Measurements from ENCODE around the gene SLC25A29.

The SLC25A29 gene

DNA sequence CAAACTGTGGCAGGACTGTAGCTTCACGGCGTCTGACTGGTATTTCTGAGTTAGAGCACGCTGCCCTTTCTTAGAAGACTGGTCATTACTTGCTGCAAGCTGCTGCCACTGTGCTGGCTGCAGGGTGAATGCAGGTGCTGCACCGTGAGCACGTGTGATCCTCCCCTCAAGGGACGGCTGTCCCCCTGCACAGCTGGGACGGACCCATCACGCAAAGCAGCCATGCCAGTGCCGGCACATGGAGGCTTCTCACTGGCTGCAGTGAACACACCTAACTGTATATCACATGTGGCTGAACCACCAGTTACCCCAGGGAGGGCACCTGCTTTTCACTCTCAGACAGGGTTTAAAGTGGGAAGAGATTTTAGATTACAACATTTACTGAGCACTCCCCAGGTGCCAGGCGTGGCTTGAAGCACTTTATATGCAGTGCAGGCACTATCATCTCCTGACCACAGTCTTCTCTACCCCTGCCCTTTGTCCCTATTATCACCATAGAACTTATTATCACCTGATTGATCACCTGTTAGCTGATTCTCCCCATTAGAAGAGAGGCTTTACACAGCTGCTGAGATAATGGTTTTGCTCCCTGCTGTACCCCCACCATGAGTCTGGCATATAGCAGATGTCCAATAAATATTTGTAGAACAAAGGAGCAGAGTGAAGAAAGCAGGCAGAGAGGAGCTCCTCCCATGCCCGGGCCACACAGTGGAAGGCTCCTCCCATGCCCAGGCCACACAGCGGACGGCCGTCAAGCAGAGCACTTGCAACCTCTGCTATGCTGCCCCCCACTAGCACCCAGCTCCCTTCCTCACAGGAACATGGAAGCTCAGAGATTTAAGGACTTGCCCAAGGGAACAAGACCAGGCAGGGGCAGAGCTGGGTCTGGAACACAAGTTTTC, 42.8 kb upstream of the SLC25A29 start:
- no peak for TF ChIP-seq EZH2phosphoT487 (IDR thresholded peaks at IDR 0.05; ENCODE audit: borderline replicate concordance, low read length)
- TF ChIP-seq, protein P1, sequence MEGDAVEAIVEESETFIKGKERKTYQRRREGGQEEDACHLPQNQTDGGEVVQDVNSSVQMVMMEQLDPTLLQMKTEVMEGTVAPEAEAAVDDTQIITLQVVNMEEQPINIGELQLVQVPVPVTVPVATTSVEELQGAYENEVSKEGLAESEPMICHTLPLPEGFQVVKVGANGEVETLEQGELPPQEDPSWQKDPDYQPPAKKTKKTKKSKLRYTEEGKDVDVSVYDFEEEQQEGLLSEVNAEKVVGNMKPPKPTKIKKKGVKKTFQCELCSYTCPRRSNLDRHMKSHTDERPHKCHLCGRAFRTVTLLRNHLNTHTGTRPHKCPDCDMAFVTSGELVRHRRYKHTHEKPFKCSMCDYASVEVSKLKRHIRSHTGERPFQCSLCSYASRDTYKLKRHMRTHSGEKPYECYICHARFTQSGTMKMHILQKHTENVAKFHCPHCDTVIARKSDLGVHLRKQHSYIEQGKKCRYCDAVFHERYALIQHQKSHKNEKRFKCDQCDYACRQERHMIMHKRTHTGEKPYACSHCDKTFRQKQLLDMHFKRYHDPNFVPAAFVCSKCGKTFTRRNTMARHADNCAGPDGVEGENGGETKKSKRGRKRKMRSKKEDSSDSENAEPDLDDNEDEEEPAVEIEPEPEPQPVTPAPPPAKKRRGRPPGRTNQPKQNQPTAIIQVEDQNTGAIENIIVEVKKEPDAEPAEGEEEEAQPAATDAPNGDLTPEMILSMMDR (IDR thresholded peaks at IDR 0.05; ENCODE audit: low read depth, low read length, poor library complexity, severe bottlenecking) = no peak
- no peaks in the 10 kb centered on the region for H3K4me1 ChIP-seq (ENCODE audit: control insufficient read depth, low read length)
- no peaks in the 10 kb centered on the region for H3K79me2 ChIP-seq (ENCODE audit: control insufficient read depth, low read length)
- H3K4me3 ChIP-seq (ENCODE audit: low read length) = no peak overlapping the region
- H3K27ac ChIP-seq (ENCODE audit: low read depth, low read length) = no peak overlapping the region
- no peaks in the 10 kb centered on the region for H4K20me1 ChIP-seq (ENCODE audit: control insufficient read depth, insufficient read depth, low read depth, low read length)
- H3K27me3 ChIP-seq (ENCODE audit: control insufficient read depth, low read length) = no peaks in the 10 kb centered on the region
- H3K36me3 ChIP-seq (ENCODE audit: control insufficient read depth, low read length) = peaks cover 62% of the 10 kb centered on the region
- H3K4me2 ChIP-seq (ENCODE audit: low read length) = no peak overlapping the region
- no peaks in the 10 kb centered on the region for H3F3A ChIP-seq (ENCODE audit: control insufficient read depth, insufficient read depth)
- H3K9me2 ChIP-seq (replicated peaks; ENCODE audit: control insufficient read depth, low read length) = no peaks in the 10 kb centered on the region
- H3K9me3 ChIP-seq (ENCODE audit: control insufficient read depth, insufficient read depth, low read length) = no peaks in the 10 kb centered on the region

DNA sequence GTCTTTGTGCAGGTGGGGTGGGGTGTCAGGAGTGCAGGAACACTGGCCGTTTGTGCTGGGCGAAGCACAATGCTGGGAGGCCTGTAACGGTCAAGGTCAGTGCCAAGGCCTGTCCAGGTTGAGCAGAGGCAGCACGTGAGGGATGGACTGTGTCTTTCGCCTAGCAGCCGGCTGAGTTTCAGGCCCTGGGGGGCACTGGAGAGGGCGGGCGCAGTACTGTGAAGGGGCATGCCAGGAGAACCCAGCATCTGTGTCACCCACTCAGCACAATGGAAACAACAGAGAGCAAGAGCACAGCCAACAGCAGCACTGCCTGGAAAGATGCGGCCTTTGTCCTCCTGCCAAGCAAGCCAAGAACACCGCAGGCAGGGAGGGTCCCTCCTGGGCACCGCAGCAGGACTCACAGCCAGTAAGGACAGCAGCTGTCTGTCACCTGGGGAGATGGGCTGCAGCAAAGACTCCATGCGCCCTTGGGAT, 42.0 kb upstream of the SLC25A29 start:
- peaks cover 54% of the 10 kb centered on the region for H3K36me3 ChIP-seq (ENCODE audit: control insufficient read depth, low read length)

DNA sequence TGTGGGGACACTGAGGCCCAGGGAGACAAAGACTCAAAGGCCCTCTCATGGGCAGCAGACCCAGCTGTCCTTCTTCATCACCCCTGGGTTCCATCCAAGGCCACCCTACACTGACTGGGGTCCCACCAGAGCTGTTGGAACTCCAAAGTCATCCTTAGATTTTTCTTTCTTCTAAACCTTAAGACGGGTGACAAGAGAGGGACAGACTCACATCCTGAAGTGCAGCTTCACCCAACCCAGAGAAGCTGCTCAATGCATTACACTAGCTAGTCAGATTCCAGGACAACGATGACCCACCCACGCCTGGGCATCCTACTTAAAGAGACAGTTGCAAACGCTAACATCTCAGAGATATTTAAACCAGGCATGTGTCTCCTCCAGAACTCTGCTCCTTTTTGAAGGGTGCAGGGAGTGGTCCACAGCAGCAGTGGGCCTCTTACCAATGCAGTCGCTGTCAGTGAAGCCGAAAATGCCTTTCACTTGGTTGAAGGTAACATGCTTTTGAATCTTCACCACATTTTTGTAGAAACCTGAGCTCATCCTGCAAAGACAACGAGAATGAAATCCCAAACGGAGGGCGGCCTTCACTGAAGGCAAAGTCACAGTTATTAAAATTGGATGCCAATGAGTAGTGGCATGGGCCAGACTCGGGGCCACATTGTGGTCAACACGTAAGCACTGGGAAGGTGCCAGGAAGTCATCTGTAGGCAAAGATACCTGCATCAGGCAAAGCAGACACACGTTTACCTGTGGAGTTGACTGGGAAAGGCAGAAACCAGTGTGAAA, 40.3 kb upstream of the SLC25A29 start:
- H3K36me3 ChIP-seq (ENCODE audit: control insufficient read depth, low read length) = peaks cover 56% of the 10 kb centered on the region
- TF ChIP-seq, protein P1 (IDR thresholded peaks at IDR 0.05; ENCODE audit: low read depth, low read length, poor library complexity, severe bottlenecking) = no peak
- no peak for TF ChIP-seq EZH2phosphoT487 (IDR thresholded peaks at IDR 0.05; ENCODE audit: borderline replicate concordance, low read length)

More for the DNA sequence above, 42.0 kb upstream of the SLC25A29 start:
- Histone ChIP-seq H4K20me1 (ENCODE audit: control insufficient read depth, insufficient read depth, low read depth, low read length) (no peaks in the 10 kb centered on the region), H3K4me3 (ENCODE audit: low read length) (no peak overlapping the region), H3K79me2 (ENCODE audit: control insufficient read depth, low read length) (no peaks in the 10 kb centered on the region), H3K9me3 (ENCODE audit: control insufficient read depth, insufficient read depth, low read length) (no peaks in the 10 kb centered on the region), H3K9me2 (replicated peaks; ENCODE audit: control insufficient read depth, low read length) (no peaks in the 10 kb centered on the region), H3K27me3 (ENCODE audit: control insufficient read depth, low read length) (no peaks in the 10 kb centered on the region), H3K4me1 (ENCODE audit: control insufficient read depth, low read length) (no peaks in the 10 kb centered on the region), H3K27ac (ENCODE audit: low read depth, low read length) (no peak overlapping the region), H3K4me2 (ENCODE audit: low read length) (no peak overlapping the region), H3F3A (ENCODE audit: control insufficient read depth, insufficient read depth) (no peaks in the 10 kb centered on the region)
- TF ChIP-seq EZH2phosphoT487 (IDR thresholded peaks at IDR 0.05; ENCODE audit: borderline replicate concordance, low read length) = no peak
- TF ChIP-seq, protein P1 (IDR thresholded peaks at IDR 0.05; ENCODE audit: low read depth, low read length, poor library complexity, severe bottlenecking) = no peak

More for the DNA sequence above, 40.3 kb upstream of the SLC25A29 start:
- no peaks in the 10 kb centered on the region for H3F3A ChIP-seq (ENCODE audit: control insufficient read depth, insufficient read depth)
- no peak overlapping the region for H3K27ac ChIP-seq (ENCODE audit: low read depth, low read length)
- H3K4me3 ChIP-seq (ENCODE audit: low read length) = no peak overlapping the region
- no peaks in the 10 kb centered on the region for H3K79me2 ChIP-seq (ENCODE audit: control insufficient read depth, low read length)
- H3K9me2 ChIP-seq (replicated peaks; ENCODE audit: control insufficient read depth, low read length) = no peaks in the 10 kb centered on the region
- no peaks in the 10 kb centered on the region for H3K27me3 ChIP-seq (ENCODE audit: control insufficient read depth, low read length)
- H3K4me1 ChIP-seq (ENCODE audit: control insufficient read depth, low read length) = peaks cover 9% of the 10 kb centered on the region
- H3K4me2 ChIP-seq (ENCODE audit: low read length) = no peak overlapping the region
- no peaks in the 10 kb centered on the region for H3K9me3 ChIP-seq (ENCODE audit: control insufficient read depth, insufficient read depth, low read length)
- no peaks in the 10 kb centered on the region for H4K20me1 ChIP-seq (ENCODE audit: control insufficient read depth, insufficient read depth, low read depth, low read length)
